SIG-M5 treated with dmso at 0.1 percent for 504 hours (cell line): ENCODE measurements around the gene PLEKHG4B.

Experiments used
- DNase-seq: peaks from one replicate; lab custom pipeline; 2025; ENCODE audit not compliant: unreplicated experiment; lab: John Stamatoyannopoulos, UW

Gene PLEKHG4B

DNA sequence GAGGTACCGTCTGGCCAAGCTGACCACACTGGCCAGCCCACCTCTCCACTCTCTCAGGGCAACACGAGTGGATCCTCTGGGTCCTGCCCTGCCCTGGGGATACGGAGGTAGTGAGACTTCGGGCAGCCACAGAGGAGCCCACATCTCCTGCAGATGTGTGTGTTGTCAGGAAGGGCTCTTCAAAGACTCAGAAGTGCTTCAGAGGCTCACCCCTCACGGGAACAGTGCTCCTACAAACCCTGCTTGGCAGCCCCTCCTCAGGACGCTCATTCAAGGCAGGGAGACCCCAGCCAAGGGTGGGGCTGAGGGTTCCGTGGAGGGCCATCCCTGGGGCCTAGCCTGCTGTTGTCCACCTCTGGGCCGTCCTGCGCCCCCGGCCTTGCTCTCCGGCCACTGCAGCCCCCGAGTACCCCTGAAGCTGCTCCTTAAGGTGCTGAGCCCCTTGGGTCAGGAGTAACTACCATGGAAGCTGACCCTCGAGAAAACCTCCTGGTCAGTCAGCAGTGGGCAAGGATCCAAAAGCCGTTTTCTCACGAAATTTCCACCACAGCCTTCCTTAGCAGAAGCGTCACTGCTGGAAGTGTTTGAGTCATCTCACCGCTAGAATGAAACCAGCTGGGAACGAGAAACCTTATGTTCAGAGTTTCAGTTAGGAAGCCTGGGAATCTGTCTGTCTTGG is 76.2 kb downstream of the PLEKHG4B start:
- DNase-seq = no peak

- no peak for DNase-seq
These were observed 77.2 kb downstream of the PLEKHG4B start for GRCh38 chr5:169071-169727.

GRCh38 chr5:169728-170094 is 77.7 kb downstream of the PLEKHG4B start:
- no peak for DNase-seq

GRCh38 chr5:170971-171800 is 79.2 kb downstream of the PLEKHG4B start:
- no peak for DNase-seq

DNA sequence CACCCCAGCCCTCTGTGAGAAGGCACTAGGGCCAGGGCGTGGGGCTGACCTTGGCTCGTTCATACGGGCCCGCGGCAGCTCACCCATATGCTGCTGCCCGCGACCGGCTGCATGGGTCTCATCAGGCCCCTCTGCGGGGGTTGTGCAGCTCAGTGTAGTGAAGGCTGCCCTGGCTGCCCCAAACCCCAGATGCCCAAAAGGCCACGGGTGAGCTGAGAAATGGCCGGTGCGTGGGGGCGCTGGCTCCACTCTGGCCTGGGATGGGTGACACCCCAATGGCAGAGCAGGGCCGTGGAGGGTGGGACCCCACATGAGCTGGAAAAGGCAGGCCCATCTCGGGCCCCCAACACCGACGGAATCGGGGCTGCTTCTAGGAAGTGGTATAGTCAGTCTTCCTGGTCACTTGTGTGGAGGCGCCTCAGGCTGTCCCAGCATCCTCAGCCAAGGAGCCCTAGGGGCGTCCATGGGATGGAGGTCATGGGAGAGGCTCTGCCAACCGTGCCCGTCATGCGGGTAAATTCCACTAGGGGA is 79.9 kb downstream of the PLEKHG4B start:
- no peak for DNase-seq

- DNase-seq = no peak
These were observed 80.5 kb downstream of the PLEKHG4B start for GRCh38 chr5:172421-172820.

DNA sequence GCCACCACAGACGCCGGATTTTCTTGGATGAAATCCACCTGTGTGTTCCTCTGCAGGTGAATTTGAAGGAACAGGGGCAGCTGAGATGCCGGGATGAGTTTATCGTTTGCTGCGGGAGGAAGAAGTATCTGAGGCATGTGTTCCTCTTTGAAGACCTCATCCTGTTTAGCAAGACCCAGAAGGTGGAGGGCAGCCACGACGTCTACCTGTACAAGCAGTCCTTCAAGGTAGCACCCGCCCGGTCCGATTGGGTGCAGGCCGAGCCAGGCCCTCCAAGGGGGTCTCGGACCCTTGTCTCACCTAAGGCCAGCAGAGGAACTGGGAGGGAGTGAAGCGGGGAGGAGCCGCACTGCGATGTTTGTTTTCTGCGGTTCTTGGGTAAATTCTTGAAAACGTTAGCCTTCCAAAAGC is 80.9 kb downstream of the PLEKHG4B start:
- no peak for DNase-seq

GRCh38 chr5:173392-174290 is 81.7 kb downstream of the PLEKHG4B start:
- DNase-seq = no peak

GRCh38 chr5:174291-174600 is 82.3 kb downstream of the PLEKHG4B start:
- DNase-seq = no peak

- no peak for DNase-seq
These were observed 83.0 kb downstream of the PLEKHG4B start for GRCh38 chr5:174876-175465.

GRCh38 chr5:176296-176823 is 84.4 kb downstream of the PLEKHG4B start:
- no peak for DNase-seq

- no peak for DNase-seq
These were observed 86.1 kb downstream of the PLEKHG4B start for GRCh38 chr5:178110-178509.

GRCh38 chr5:179401-179800 is 87.4 kb downstream of the PLEKHG4B start:
- DNase-seq = no peak

- DNase-seq = no peak
These were observed 88.4 kb downstream of the PLEKHG4B start for GRCh38 chr5:180286-180918.

GRCh38 chr5:181160-181559 is 89.2 kb downstream of the PLEKHG4B start:
- DNase-seq = no peak

DNA sequence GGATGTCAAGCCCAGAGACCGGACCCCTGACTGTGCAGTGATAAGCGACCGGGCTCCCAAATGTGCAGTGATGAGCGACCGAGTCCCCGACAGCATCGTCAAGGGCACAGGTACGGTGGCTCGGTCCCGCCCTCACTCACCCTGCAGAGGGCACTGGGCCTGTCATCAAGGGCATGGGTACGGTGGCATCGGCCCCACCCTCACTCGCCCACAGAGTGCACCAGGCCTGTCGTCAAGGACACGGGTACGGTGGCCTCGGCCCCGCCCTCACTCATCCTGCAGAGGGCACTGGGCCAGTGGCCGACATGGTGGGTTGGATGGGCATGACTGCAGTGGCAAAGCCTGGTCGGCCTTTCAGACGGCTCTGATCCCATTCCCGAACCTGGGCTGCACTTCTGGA is 89.6 kb downstream of the PLEKHG4B start:
- no peak for DNase-seq

DNA sequence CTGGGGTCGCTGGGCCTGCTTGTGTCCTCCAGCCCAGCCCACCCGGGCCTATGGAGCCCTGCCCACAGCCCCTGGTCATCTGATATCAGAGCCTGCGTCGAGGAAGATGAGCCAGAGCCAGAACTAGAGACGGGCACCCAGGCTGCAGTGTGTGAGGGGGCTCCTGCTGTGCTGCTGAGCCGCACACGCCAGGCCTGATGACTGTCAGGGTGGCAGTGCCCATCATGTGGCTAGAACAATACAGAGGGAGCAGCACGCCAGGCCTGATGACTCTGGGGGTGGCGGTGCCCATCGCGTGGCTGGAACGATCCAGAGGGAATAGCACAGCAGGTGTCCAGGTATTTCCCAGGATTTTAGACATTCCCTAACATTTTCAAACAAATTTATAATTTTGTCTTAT is 90.2 kb downstream of the PLEKHG4B start:
- no peak for DNase-seq

- DNase-seq = no peak
These were observed 92.5 kb downstream of the PLEKHG4B start for GRCh38 chr5:184471-184870.

DNA sequence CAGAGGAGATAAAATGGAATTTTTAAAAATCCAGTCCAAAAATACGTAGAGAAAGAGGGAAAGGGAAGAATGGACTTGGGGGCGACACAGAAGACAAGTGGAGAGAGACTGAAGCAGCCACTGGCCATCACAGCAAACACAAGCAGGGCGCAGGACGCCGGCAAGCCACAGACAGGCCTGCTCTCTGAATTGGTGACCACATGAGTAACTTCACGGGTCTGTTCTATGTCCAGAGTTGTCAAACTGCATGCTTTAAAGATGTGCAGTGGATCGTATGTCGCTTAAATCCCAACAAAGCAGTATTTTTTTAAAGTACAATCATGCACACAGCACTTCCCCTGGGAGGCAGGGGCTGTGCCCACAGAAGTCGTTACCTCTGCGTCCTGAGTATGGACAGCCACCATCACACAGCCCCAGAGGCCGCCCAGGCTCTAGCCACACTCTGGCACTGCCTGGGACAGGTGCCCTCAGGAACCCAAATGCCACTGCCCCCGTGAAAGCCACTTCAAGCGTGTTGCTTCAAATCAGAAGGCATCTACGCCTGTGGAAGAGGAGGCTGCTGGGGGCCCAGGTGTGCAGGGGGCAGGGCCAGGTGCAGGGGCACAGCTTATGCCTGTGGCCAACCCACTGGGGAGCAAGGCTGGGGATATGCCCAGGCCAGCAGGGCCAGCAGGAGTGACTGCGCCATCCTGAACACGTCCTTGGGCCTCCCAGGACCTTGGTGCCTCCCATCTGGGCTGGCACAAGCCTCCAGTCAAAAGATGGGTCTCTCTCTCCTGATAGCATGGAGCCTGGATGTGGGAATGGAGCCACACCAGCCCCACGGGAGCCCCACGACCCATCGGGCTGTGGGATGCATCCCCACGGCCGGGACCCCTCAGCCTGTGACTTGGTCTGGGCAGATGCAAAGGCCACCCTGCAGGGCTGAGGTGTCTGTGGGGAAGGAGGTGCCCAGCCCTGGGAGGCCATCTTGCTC is 93.4 kb downstream of the PLEKHG4B start:
- DNase-seq = no peak
